GM21360 (cell line): ENCODE results near the gene MEPCE.
"Not testable (repeated sequence)": the region's sequence is repeated elsewhere in the genome, so short reads cannot be mapped to it uniquely, and the experiment has no call there.

ENCODE experiments used
- ATAC-seq: cut with Tn5 transposase; IDR thresholded peaks from one replicate; pipeline ENCODE4 v1.9.1; 2021; ENCODE audit warnings: mild to moderate bottlenecking, moderate library complexity; ENCODE audit not compliant: unreplicated experiment

The MEPCE gene

GRCh38 chr7:100433592-100434296 lies 4.1 kb downstream of the MEPCE start:
- ATAC-seq = no peak

- ATAC-seq = no peak
Measured at GRCh38 chr7:100434297-100435144, 4.9 kb downstream of the MEPCE start.

- peak; percentile 26 for ATAC-seq
Measured at GRCh38 chr7:100435401-100436304, 6.0 kb downstream of the MEPCE start.

- no peak for ATAC-seq
Measured at GRCh38 chr7:100437150-100438100, 7.8 kb downstream of the MEPCE start.

- ATAC-seq = no peak
Measured at GRCh38 chr7:100438172-100438571, 8.5 kb downstream of the MEPCE start.

GRCh38 chr7:100438731-100439130 lies 9.1 kb downstream of the MEPCE start:
- not testable (repeated sequence) for ATAC-seq

GRCh38 chr7:100439244-100439643 lies 9.6 kb downstream of the MEPCE start:
- not testable (repeated sequence) for ATAC-seq

GRCh38 chr7:100441641-100442535 lies 12.3 kb downstream of the MEPCE start:
- ATAC-seq = no peak

GRCh38 chr7:100443096-100443840 lies 13.6 kb downstream of the MEPCE start:
- no peak for ATAC-seq

- ATAC-seq = no peak
Measured at GRCh38 chr7:100444311-100445278, 15.0 kb downstream of the MEPCE start.

- ATAC-seq = no peak
Measured at GRCh38 chr7:100446040-100446439, 16.4 kb downstream of the MEPCE start.

GRCh38 chr7:100447363-100447762 lies 17.7 kb downstream of the MEPCE start:
- ATAC-seq = not testable (repeated sequence)

GRCh38 chr7:100449190-100449795 lies 19.7 kb downstream of the MEPCE start:
- ATAC-seq = no peak

- ATAC-seq = no peak
Measured at GRCh38 chr7:100452513-100452912, 22.9 kb downstream of the MEPCE start.

GRCh38 chr7:100453854-100454253 lies 24.2 kb downstream of the MEPCE start:
- not testable (repeated sequence) for ATAC-seq

- ATAC-seq = no peak
Measured at GRCh38 chr7:100455206-100455605, 25.6 kb downstream of the MEPCE start.

GRCh38 chr7:100456562-100456961 lies 26.9 kb downstream of the MEPCE start:
- no peak for ATAC-seq
